Measurements from ENCODE around the gene MSRB3.

Gene MSRB3

GRCh38 chr12:65501093-65501621 is 222.7 kb downstream of the MSRB3 start:
- peak; percentile 56 for DNase-seq

- DNase-seq: no peak
Observed at GRCh38 chr12:65501935-65502334, 223.5 kb downstream of the MSRB3 start.

GRCh38 chr12:65504417-65504816 is 225.9 kb downstream of the MSRB3 start:
- DNase-seq: no peak

DNA sequence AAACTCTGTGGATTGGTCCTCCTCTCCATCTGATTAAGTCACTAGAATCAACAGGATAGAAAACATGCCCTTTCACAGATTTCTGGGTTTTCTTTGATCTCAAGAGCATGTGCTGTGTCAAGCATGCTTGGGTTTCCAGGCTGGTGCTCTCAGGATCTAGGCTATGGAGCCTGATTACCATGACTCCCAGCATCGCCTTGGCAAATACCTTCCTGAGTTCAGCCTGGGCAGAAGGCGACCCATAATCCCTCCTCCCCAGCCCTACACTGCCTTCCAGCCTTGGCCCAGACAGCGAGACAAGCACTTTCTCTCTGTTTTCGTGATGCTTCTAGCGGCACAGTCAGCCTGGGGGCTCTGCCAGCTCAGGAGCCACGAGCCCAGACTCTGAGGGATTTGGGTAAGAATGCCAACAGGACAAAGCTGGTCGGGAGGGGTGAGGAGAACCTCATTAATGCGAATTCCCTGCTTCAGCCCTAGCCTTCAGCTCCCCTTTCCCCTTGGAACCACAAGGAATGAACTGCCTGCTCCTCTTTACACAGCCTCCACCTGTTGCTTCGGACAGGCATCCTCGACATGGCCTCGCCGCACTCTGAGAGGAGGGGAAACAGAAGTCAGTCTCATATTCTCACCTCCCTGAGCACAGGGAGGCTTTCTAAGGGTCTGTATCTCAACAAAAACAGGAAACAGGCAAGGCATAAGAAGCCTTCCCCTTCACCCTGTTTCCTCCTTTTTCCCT is 227.1 kb downstream of the MSRB3 start:
- no peak for DNase-seq

DNA sequence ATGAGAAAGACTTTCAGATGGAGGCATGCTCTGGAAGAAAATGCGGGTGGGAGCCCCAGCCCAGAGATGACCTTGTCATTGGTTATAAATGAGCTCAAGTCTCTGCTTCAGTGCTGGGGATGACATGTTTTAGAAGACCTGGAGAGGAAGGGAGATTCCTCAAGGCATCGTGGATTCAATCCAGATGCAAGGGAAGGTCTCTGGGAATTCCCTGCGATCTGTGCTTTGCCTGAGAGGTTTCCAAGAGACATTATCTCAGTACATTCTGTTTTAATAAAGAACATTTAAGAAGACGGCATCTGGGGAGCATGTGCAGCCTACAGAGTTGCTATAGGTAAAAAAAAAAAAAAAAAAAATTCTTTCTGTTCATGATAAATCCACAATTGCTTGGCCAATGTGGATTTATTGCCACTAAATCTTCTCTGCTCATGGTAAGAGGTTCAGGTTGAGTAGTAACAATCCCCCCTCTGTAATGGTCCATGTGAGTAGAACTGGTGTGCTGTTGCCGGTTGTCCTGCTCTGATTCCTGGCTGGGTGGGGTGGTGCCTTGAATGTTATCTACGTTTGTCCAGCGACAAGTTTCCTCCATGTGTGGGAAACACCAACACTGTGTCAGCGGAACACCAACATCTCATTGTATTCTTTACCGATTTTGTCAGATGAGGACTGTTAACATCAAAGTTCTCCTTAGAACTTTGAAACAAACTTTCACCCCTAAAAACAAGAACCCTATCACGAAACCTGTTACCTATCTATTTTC is 230.0 kb downstream of the MSRB3 start:
- DNase-seq: no peak

DNA sequence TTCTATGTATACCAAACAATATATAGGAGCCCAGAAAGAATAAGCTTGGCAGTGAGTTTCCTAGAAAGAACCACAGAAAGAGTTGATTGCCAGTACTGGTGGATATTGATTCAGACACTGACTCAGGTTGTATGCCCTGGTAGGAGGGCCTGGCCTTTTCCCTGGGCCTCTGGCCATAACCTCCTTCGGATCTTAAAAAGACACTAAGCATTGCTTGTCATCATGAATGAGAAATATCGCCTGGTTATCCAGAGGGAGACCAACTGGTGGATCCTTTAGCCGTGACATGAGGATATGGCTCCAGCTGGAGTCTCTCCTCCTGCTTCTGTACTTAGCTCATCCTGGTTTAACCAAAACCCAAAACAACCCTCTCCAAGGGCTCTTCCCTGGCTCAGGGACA is 231.5 kb downstream of the MSRB3 start:
- DNase-seq: no peak

DNA sequence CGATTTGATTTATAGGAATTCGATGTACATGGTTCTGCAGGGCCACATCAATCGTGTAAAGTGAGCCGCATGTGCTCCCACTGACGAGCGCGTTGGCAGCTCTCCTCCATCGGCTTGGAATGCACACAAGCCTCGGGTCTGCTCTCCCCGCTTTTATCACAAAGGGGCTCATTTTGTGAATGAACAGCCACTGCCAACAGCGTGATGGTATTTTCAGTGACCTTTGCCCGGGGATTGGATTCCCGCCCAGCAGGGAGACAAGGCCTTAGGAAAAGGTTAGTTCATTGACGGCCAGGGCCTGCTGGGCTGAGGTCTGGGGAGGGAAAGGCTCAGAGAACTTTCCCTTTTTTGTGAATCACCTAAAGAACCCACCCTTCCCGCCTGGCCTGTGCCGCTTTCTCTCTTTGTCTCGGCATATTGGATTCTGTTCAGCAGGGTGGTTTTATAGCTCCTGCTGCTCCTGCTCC is 232.1 kb downstream of the MSRB3 start:
- DNase-seq: peak; percentile 23

- peak; percentile 40 for DNase-seq
Observed at GRCh38 chr12:65511134-65511834, 232.8 kb downstream of the MSRB3 start.

GRCh38 chr12:65511912-65512311 is 233.4 kb downstream of the MSRB3 start:
- no peak for DNase-seq
